Chondrocyte (in vitro differentiated cells): ENCODE data around the gene POMGNT1. TPM values are rescaled to one million over a fixed set of nuclear protein-coding genes. Genes with fewer than 3 reads are reported as not detected.
"Not testable (repeated sequence)": the region's sequence is repeated elsewhere in the genome, so short reads cannot be mapped to it uniquely, and the experiment has no call there.

Experiments used
- DNase-seq: peaks from one replicate; pipeline ENCODE4 v3.0.0; 2021; ENCODE audit warnings: mixed read lengths, low spot score
- H3K27ac Mint-ChIP-seq: one replicate; pipeline ENCODE4 v1.8.0; 2021; ENCODE audit warnings: mild to moderate bottlenecking, moderate library complexity, mixed read lengths; ENCODE audit not compliant: unreplicated experiment
- H3K27me3 Mint-ChIP-seq: 2 replicates; pipeline ENCODE4 v1.8.0; 2021; ENCODE audit warnings: low read depth, mixed read lengths
- H3K36me3 Mint-ChIP-seq: 2 replicates; pipeline ENCODE4 v1.8.0; 2021; ENCODE audit warnings: low read depth, mixed read lengths
- H3K4me1 Mint-ChIP-seq: 2 replicates; pipeline ENCODE4 v1.8.0; 2021; ENCODE audit warnings: low read depth, mild to moderate bottlenecking, mixed read lengths
- H3K4me3 Mint-ChIP-seq: one replicate; pipeline ENCODE4 v1.8.0; 2021; ENCODE audit warnings: mild to moderate bottlenecking, moderate library complexity, mixed read lengths; ENCODE audit not compliant: unreplicated experiment
- H3K9me3 Mint-ChIP-seq: 2 replicates; pipeline ENCODE4 v1.8.0; 2021; ENCODE audit warnings: low read depth, mixed read lengths
- long read RNA-seq: library from polyadenylated mRNA; stranded (forward); transcript quantifications from one replicate; pipeline ENCODE4 v2.0.0, GENCODE V29; 2021
- total RNA-seq: library from RNA; stranded (reverse); gene quantifications from 3 replicates; pipeline ENCODE4 v1.2.1, GENCODE V29; 2021
- TF ChIP-seq, protein P1 (sequence below): fragments of 200-600 bp; sonication (generic); IDR thresholded peaks from 2 replicates; pipeline ENCODE4 v1.5.0; 2021; ENCODE audit warnings: antibody characterized with exemption, mild to moderate bottlenecking, moderate library complexity

Gene POMGNT1
- total RNA-seq: 84.9 to 104 TPM (median 89.1 TPM) in 3 replicates
- long read RNA-seq, transcript POMGNT1-201 (22 exons, 2,728 nt): major isoform, 240 of 309 reads
- long read RNA-seq, partial matches to known transcripts: 17 of 309 reads
- long read RNA-seq, other reads (novel, unspliced or antisense): 52 of 309 reads

DNA sequence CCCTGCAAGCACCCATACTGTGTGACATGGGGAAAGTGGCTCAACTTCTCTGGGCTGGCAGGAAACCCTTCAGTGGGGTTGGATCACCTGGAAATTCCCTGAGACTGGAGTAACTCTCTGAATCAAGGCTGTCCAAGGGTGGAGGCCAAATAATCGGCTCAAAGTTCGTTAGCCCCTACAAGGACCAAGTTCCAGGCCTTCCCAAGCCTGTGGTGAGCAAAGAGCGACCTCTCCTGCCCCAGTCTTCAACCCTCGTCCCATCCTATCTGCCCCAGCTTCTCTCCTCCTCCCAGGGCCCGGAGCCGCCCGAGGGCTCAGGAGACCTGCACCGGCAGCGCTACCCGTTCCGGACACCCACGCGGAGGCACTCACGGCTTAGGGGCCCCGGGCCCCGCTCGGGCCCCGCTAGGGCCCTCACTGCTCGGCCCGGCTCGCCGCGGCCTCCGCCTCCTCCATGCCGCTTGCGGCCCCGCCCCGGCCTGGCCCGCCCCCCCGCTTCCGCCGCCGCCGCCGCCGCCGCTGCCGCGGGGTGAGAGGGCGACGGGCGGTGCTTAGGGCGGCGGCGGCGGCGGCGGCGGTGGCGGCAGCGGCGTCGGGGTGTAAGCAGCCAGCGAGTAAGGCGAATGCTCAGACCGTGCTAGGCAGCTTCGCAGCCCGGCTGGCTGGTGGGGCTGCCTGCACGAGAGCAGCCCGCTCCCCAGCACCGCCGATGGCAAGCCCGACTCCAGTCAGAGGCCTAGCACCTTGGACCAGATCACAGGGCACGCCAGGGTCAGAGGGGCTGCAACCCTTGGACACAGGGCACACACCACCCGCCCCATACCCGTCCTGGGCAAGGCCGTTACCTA, at the start of gene POMGNT1:
TSS of gene POMGNT1 (minus strand) at position 471 of the 848 bp plus-strand sequence. CDS start 613 bp downstream, outside the sequence.
- Mint-ChIP-seq H3K27ac (peak within 1 kb of the TSS; percentile 27), H3K4me3 (peak within 1 kb of the TSS; percentile 77), H3K27me3 (no peaks in the 10 kb centered on the region), H3K9me3 (no peaks in the 10 kb centered on the region), H3K4me1 (peaks cover 48% of the 10 kb centered on the region), H3K36me3 (peaks cover 9% of the 10 kb centered on the region)
- DNase-seq: no peak
- TF ChIP-seq, protein P1, sequence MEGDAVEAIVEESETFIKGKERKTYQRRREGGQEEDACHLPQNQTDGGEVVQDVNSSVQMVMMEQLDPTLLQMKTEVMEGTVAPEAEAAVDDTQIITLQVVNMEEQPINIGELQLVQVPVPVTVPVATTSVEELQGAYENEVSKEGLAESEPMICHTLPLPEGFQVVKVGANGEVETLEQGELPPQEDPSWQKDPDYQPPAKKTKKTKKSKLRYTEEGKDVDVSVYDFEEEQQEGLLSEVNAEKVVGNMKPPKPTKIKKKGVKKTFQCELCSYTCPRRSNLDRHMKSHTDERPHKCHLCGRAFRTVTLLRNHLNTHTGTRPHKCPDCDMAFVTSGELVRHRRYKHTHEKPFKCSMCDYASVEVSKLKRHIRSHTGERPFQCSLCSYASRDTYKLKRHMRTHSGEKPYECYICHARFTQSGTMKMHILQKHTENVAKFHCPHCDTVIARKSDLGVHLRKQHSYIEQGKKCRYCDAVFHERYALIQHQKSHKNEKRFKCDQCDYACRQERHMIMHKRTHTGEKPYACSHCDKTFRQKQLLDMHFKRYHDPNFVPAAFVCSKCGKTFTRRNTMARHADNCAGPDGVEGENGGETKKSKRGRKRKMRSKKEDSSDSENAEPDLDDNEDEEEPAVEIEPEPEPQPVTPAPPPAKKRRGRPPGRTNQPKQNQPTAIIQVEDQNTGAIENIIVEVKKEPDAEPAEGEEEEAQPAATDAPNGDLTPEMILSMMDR: peak; percentile 63

DNA sequence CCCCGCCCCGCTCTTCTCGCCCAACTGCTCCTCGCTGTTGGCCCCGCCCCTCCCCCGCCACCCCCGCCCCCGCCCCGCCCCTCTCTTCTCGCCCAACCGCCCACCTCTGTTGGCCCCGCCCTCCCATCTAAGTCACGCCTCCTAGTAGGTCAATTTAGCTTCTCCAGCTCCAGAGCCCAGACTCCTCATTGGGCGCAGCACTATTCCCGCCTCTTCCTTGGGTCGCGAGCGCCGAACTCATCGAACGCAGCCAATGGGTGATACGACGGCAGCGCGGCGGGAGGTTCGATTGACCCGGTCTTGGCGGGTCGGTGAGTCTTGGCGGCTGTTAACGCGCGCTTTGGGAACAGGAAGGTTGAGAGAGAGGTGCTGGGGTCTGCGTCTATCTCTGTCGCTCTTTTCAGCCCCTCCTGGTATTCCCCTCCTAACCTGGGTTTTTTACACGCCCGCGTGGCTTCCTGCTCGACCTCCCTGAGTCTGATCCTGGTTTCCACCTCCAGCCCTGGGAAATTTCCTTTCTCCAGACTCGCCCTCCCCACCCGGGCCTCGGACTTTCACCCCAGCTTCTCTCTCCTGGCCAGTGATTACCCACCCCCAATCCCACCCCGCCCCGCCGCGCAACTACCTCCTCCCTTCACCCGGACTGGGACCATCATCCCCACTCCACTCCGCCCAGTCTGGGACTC, 49.3 kb upstream of the POMGNT1 start, which contains the start of gene RAD54L:
TSS of gene RAD54L (plus strand) at position 328 of the 686 bp plus-strand sequence. CDS start 643 bp downstream, outside the sequence.
- DNase-seq: peak; percentile 99
- TF ChIP-seq, protein P1: no peak
- peaks cover 20% of the 10 kb centered on the region for H3K4me1 Mint-ChIP-seq
- H3K4me3 Mint-ChIP-seq: peak within 1 kb of the TSS; percentile 99
- H3K27me3 Mint-ChIP-seq: no peaks in the 10 kb centered on the region
- no peaks in the 10 kb centered on the region for H3K9me3 Mint-ChIP-seq
- H3K27ac Mint-ChIP-seq: peak within 1 kb of the TSS; percentile 98
- H3K36me3 Mint-ChIP-seq: no peaks in the 10 kb centered on the region

DNA sequence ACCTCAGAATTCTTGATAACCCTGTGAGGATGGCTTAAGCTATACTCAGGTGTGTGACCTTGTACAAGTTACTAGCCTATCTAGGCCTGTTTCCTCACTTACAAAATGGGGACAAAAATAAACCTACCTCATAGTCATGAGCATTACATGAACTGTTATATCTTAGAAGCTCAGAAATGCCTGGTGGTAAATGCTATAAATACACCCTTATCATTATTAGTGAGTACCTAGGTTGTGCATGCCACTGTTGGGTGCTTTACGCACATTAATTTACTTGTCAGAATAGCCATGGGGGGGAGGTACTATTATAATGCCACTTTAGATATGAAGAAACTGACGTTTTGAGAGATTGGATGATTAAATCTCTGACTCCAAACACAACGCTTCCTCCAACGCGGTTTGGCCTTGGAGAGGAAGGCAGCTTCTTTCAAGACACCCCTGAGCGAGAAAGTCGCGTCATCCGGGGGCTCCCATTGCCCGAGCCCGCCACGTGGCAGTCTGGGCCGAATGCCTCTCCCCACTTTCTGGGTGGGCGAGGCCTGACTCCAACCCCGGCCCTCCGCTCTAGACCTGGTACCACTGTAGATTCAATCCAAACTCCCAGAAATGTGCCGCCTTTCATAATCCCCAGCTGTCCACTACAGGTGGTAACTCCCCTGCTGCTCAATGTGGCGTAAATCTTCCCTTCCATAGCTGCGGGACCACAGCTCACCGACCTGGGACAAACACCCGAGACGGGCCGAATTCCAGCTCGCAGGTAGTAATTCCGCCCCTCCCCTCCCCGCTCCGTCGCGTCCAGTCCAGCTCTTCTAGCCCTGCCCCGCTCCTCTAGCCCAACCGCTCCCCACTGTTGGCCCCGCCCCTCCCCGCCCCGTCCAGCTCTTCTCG, 48.6 kb upstream of the POMGNT1 start:
- TF ChIP-seq, protein P1: no peak
- peak overlapping the region; percentile 98 for H3K27ac Mint-ChIP-seq
- peak overlapping the region; percentile 99 for H3K4me3 Mint-ChIP-seq
- peaks cover 20% of the 10 kb centered on the region for H3K4me1 Mint-ChIP-seq
- H3K9me3 Mint-ChIP-seq: no peaks in the 10 kb centered on the region
- no peaks in the 10 kb centered on the region for H3K27me3 Mint-ChIP-seq
- H3K36me3 Mint-ChIP-seq: no peaks in the 10 kb centered on the region
- peak; percentile 92 for DNase-seq

DNA sequence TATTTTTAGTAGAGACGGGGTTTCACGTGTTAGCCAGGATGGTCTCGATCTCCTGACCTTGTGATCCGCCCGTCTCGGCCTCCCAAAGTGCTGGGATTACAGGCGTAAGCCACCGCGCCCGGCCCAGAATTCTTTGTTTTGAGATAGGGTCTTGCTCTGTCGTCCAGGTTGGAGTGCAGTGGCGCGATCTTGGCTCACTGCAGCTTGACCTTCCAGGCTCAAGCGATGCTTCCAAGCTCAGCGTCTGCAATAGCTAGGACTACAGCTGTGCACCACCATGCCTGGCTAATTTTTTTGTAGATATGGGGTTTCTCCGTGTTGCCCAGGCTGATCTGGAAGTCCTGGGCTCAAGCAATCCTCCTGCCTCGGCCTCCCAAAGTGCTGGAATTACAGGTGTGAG, 47.9 kb upstream of the POMGNT1 start:
- peak overlapping the region; percentile 98 for H3K27ac Mint-ChIP-seq
- H3K27me3 Mint-ChIP-seq, H3K9me3 Mint-ChIP-seq, DNase-seq, H3K36me3 Mint-ChIP-seq: not testable (repeated sequence)
- H3K4me3 Mint-ChIP-seq: peak overlapping the region; percentile 99
- H3K4me1 Mint-ChIP-seq: peaks cover 20% of the 10 kb centered on the region

DNA sequence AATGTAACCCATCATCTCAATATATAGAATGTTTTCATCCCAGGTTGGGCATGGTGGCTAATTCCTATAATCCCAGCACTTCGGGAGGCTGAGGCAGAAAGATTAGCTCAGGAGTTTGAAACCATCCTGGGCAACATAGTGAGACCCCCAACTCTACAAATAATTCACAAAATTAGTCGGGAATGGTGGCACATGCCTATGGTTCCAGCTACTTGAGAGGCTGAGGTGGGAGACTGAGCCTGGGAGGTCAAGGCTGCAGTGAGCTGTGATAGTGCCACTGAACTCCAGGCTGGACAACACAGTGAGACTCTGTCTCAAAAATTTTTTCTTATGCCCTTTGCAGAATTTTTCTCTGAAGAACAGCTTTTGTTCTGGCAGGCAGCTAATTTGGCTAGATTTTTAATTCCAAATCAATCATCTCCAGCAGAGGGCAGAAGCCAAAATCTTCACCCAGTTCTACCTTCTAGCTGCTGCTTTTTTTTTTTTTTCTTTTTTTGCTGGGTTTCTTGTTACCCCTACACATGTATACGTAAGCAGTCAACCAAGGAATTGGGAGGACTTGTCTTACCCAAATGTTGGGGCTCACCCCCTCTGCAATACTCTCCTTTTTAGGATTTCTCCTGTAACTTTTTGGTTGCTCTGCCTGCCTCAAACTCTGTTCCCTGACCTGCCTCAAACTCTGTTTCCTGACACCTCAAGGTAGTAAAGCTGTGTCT, 46.6 kb upstream of the POMGNT1 start:
- Mint-ChIP-seq H3K27ac (no peak overlapping the region), H3K36me3 (no peaks in the 10 kb centered on the region), H3K27me3 (no peaks in the 10 kb centered on the region), H3K4me3 (no peak overlapping the region), H3K4me1 (peaks cover 20% of the 10 kb centered on the region), H3K9me3 (no peaks in the 10 kb centered on the region)
- TF ChIP-seq, protein P1: peak; percentile 78
- no peak for DNase-seq

DNA sequence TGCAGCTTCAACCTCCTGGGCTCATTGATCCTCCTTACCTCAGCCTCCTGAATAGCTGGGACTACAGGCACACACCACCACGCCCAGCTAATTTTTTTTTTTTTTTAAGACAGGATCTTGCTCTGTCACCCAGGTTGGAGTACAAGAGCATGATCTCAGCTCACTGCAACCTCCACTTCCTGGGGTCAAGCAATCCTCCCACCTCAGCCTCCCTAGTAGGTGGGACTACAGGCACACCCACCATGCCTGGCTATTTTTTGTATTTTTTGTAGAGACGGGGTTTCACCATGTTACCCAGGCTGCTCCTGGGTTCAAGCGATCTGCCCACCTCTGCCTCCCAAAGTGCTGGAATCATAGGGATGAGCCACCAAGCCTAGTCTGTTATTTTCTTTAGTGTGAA, 45.6 kb upstream of the POMGNT1 start:
- H3K4me1 Mint-ChIP-seq: peaks cover 23% of the 10 kb centered on the region
- H3K4me3 Mint-ChIP-seq, H3K27ac Mint-ChIP-seq, H3K36me3 Mint-ChIP-seq, DNase-seq, H3K9me3 Mint-ChIP-seq, H3K27me3 Mint-ChIP-seq: not testable (repeated sequence)
